Retina (tissue), 1 donor: ENCODE measurements around the gene ESPN.
"Not testable (repeated sequence)": the region's sequence is repeated elsewhere in the genome, so short reads cannot be mapped to it uniquely, and the experiment has no call there.

Source experiments
- DNase-seq: peaks from one replicate; pipeline ENCODE4 v3.0.0-alpha.2; 2016

The ESPN gene

DNA sequence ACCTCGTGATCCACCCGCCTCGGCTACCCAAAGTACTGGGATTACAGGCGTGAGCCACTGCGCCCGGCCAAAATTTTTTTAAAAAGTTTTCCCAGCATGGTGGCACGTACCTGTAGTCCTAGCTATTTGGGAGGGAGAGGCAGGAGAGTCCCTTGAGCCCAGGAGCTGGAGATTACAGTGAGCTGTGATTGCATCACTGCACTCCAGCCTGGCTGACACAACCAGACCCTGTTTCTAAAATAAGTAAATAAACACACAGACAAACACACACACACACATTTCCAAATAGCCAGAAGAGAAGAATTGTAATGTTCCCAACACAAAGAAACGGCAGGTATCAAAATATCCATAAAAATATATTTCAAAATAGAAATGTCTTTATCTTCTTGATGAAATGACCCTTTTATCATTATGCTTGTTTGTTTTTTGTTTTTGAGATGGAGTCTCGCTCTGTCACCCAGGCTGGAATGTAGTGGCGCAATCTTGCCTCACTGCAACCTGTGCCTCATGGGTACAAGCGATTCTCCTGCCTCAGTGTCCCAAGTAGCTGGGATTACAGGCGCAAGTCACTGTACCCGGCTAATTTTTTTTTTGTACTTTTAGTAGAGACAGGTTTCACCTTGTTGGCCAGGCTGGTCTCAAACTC is 14.2 kb upstream of the ESPN start:
- no peak for DNase-seq

DNA sequence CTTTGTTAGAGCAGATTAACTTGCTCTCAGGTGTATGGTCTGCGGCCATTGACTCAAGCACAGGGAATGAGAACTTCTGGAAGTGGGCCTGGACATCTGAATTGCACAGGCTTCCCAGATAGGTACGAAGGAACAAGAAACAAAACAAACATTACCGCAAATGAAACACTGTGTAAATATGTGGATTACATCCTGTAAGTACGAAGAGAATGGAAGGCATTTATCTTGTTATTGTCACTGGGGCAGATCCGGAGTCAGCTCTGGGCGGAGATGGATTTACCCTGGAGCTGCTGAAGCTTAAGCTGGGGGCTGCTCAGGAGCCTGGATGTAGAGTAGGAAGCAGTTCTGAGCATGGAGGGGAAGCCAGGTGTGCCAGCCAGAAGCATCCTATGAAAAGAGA is 11.7 kb upstream of the ESPN start:
- no peak for DNase-seq

DNA sequence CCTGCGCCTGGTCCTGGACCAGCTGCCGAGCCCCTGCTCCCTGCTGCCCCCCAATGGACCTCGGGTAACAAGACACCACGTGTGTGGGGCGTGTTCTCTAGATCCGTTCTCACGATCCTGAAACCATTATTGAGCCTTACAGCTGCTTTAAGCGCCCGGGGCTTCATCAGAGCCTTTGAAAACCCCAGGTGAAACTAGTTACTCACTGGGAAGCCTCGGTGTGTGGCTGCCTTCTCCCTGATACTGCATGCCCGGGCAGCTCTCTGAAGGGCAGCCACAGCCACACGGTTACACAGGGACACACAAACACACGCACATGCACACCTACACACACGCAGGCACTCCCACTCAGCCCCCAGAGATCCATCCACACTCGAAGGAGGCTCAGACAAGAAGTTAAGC is 10.1 kb upstream of the ESPN start:
- DNase-seq, result peak; percentile 55

DNA sequence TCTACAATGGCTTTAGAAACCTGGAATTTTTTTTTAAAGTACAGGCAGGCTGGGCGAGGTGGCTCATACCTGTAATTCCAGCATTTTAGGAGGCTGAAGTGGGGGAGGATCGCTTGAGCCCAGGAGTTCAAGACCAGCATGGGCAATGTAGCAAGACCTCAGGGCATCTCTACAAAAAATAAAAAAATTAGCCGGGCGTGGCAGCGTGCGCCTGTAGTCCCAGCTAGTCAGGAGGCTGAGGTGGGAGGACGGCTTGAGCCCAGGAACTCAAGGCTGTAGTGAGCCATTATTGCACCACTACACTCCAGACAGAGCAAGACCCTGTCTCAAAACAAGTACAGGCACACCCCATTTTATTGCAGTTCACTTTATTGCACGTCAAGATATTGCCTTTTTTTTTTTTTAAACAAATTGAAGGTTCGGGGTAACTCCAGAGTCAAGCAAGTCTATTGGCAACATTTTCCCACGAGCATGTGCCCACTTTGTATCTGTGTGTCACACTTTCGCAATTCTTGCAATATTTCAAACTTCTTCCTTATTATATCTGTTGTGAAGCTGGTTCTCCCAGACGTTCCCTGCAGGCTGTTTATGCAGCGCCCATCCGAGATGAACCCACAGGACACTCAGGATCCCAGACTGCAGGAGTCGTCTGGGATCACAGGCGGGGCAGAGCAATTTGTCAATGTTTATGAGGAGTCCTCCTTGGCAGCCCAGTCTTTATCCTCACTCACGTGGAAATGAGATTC is 9.5 kb upstream of the ESPN start:
- DNase-seq, result no peak

DNA sequence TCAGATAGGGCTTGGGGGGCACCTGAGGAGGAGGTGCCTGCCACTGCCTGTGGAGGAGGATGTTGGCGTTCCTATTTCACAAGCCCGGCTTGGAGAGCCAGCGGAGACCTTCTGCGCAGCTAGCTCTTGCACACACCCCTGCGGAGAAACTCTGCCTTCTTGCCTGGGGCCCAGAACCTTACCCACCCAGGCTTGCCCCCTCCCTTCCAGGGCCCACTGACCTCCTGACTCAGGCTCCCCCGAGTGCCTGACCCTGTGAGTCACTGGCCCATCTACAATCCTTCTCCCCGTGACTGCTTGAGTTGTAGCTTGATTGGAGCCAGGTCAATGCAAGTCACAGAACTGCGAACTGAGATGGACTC is 8.3 kb upstream of the ESPN start:
- DNase-seq, result no peak

DNA sequence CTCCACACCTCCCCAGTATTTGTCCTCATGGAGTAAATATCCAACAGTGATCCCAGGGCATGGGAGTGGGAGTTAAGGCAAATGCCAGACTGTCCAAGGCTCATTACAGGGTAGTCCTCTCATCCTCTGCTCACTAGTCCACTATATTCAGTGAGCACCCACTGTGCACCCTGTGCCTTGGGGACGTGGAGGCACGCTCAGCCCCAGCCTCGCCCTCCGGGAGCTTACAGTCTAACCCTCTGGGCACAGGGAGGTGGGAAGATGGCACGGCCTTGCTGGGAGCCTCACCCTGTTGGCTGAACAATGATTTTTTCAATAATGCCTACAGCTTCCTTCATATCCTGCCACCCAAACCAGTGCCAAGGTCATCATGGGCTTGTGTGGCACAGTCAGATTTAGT is 7.7 kb upstream of the ESPN start:
- no peak for DNase-seq

DNA sequence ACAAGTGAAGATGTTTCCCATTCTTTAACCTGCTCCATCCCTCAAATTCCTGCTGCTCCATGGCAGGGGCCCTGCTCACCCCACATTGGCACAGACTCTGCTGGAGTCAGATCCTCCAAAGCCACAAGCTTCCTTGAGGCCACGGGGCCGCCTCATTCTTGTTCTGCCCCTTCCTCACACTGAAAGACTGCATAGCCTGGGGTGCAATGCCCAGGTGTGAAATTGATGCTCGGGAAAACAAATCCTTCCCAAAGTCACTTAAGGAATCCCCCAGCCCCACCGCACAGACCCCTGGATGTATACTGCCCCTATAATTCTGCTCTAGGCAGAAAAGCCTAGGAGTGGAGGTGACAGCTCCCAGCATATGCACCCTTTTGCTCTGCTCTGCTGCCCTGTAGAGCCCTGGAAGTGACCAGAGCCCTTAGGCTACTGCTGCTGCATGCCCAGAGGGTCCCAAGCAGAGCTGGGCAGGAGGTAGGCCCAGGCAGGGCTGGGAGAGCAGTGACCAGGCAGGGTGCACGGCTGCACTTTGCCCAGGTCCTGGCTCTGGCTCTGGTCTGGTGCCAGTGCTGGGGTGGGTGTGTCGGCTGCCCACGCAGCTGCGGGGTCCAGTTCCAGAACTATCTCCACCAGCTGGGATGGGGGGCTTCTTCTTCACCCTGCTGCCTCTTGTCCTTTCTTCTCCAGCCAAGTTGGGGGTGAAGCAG is 6.5 kb upstream of the ESPN start:
- DNase-seq, result no peak

DNA sequence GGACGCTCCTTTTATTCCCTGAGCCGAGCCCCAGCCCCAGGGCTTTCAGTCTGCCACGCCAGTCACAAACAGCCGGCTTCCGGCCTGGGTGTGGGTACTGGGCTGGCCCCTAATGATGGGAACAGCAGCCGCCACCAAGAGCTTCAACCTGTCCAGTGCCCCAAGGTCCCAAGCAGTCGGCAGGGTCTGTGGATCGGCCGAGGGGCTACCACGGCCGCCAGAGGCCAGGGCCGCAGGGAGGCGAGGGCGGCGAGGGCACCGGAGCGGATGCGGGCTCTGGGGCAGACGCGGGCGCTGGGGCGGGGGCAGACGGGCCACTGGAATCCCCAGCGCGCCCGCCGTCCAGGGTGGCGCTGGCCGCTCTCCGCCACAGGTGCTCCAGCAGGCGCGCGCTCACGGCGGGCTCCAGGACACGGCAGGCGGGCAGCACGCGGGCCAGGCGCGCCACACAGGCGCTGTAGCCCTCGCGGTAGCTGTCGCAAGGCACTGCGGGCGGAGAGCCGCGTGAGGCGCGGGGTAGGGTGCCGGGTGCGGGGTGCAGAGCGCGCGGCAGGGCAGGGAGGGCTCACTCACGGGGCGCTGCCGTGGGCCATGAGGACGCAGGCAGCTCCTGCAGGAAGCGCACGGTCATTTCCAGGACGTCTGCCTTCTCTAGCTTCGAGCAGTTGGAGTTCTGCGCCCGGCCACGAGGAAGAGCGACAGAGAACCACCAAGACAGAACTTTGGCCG is 5.7 kb upstream of the ESPN start:
- DNase-seq, result peak; percentile 47

DNA sequence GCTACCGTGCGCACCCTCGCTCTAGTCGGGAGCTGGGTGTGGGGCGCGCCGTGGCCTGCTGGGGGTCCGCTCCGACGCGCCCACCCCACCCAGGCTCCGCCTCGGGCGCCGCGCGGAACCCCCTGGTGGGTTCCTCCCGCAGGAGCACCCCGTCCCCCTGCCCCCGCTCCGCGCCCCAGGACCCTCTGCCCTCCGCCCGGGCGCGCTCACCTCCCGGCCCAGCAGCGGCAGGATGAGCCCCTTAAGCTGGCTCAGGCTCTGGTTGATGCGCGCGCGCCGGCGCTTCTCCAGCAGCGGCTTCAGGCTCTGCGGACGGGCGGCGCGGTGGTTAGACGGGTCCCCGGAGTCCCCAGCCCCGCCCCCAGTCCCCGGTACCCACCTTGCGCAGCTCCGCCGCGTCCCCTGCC is 5.2 kb upstream of the ESPN start:
- no peak for DNase-seq

DNA sequence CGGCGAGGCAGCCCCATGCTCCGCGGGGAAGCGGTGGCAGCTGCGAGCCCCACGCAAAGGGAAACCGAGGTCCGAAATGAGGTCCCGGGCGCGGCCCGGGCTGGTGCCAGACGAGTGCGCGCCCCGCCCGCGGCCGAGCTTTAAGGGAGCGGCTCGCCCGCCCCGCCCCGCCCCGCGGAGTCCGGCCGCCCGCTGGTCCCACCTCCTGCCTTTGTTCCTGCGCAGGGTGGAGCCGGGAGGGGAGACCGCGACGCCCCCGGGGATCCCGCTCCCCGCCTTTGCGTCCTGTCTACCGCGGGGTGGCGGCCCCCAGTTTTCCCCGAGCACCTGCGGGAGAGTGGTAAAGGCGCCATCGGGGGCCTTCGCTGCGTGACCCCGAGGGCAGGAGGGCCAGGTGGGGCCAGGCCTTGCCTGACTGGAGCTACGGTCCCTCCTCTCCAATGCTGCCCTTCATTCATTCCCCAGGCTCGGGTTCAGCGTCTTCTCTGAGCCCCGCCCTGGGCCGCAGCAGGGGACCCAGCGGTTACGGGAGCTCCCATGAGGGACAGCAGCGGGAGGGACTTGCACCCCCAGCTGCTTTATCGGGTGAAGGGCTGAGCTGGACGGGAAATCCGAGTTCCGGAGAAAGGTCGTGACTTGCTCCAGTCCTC is 4.6 kb upstream of the ESPN start, which contains the start of gene HES2:
HES2 (minus strand) TSS at position 116 of the 650 bp plus-strand sequence; CDS start at position 17, 99 bp downstream.
- peak; percentile 61 for DNase-seq

DNA sequence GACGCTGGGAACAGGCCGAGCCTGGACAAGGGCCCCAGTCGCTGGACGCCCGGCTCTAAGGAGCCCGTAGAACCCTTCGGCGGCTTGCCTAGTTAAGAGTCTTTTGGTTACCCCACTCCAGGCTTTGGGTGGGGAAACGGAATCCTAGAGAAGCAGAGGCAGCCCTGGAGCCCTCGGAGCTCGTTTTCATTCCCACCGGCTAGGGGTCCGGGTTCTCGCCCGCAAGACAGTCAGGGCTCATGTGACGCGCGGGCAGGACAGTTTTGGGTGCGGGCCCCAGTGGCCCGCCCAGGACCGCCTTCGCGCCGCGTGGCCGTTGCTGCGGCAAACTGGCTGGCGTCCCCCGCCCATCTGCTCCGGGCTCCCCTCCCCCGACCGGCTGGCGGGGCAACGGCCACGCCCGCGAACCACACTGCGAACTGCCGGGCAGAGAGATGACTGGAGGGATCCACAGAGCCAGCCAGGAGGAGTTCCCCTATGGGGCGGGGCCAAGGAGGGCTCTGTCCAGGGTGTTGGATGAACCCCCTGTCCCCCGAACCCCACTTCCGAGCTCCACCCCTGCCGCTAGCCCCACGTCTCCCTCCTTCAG is 4.0 kb upstream of the ESPN start:
- DNase-seq, result peak; percentile 61

DNA sequence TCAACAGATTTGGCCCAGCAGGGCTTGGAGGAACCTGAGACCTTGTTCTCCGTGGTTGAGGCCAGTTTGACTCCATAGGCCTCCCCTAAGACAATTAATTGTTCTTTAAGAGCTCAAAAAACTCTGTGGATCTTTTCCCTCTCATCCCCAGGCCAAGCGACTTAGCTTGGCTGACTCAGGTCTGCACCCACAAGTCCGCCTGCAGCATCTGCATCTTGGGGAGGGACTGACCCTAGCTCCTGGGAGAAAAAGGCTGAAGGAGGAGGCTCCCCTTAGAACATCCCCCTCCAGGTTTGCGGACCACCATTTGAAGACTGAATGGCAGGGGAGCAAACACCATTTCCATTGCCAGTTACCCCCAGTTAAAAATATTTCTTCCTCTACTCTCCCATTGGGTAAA is 3.3 kb upstream of the ESPN start:
- no peak for DNase-seq

DNA sequence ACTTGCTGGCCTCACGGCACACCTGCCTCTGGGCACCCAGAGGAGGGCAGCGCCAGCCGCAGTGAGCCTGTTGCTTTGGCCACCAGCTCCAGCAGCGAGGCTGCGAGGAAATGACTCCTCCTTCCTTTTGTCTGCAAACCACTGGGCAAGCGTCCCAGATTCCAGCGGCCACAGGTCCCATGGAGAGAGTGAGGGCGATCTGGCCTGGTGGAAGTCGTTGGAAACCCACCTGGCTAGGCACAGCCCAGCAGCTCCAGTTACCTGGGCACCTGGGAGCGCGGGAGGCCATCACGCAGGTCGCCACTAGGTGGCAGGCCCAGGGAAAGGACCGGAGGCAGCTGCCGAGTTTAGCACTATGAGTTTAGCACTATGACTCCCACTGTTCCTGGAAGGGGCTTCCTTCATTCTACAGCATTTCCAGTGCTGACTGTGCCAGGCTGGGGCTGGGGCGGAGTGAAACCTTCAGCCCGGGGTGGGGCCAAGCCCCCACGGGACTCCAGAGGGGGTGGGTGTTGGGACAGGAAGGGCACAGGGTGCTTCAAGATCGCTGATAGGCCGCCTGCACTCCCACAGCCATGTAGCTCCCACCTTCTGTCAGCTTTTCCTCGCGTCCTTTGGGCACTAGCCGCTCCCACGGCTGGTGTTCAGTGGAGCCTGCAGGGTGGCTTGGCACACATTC is 1.1 kb upstream of the ESPN start:
- peak; percentile 65 for DNase-seq

DNA sequence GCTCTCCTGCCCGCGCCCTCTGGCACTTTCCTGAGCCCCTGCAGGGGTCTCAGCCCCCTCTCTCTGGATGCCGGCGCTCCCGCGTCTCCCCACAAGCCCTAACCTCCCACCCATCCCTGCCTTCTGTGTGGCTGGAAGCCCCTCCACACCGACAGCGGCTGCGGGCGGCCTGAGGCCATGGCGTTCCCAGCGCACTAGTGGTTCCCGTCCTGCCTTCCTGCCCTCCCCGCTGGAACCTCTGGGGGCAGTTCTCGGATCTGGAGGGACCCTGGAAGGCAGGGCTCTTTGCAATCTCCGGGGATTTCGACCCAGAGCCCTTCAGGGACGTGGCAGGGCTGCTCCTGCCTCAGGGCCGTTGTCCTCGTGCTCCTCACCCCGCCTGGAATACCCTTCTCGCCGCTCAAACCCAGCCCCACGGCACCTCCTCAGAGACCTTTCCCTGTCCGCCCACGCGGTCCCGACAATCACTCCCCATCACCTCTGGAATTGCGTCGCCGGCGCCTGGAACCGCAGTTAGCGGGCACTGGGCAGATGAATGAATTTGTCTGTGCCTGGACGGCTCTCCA is 493 bp upstream of the ESPN start:
- peak; percentile 55 for DNase-seq

DNA sequence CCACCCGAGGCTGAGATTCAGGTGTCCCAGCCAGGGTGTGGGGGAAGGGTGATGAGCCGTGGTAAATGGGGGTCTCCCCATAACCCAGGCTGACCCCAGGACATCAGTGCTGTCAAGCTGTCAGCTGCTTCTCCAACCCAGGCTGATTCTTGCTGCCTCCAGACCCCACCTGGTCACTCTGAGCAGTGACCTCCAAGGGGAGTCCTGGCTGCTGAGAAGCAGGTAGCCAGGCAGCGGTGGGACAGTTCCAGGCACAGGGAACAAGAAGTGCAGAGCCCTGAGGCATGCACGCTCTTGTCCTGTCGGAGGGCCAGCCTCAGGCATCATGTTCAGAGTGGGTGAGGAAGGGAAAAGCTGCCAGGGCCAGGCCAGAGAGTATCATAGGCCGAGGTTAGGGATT is 1.1 kb downstream of the ESPN start:
- no peak for DNase-seq

DNA sequence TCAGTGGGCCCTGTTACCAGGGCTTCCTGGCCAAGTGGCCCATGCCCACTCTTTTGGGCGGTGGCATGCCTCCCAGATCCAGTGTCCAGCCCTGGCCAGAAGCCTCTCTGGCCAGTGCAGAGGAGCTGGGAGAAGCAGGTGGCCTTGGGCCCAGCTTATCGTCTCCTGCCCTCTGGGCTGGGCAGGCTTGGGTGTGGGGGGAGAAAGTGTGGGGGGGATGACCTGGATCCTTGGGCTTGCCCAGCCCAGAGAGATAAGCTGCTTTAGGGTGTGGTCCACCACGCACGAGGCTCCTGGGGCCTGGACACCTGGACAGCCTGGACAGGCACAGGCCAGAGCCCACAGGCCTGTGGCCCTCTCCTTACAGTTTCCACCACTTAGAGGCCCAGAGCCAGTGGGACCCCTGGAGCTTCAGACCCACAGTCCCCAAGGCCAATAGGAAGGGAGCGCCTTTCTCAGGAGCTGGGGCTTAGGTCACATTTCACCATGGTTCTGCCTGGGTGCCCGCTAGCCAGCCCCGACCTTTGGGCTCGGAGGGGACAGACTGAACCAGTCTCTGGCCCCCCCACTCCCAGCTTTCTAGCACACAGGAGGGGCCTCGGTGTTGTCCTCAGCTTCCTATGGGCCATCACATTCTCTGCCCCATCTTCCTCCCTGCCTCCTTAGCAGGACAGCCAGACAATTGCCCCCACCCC is 1.8 kb downstream of the ESPN start:
- DNase-seq, result no peak

DNA sequence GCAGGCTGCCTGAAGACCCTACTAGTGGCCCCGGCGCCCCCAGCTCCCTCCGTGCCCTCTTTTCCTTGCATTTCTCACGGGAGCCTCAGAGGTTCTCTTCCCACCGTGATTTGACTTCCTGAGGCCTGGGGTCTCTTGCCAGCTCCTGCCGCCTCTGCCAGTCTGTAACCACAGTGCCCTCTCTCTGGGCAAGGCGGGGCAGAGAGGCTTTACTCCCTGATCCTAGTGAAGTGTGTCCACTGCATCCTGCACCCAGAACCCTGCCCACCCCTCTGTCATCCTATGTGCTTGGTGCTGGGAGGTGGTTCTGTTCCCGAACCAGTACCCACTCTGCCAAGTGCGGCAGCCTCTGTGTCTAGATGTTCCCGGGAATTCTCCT is 2.4 kb downstream of the ESPN start:
- no peak for DNase-seq

DNA sequence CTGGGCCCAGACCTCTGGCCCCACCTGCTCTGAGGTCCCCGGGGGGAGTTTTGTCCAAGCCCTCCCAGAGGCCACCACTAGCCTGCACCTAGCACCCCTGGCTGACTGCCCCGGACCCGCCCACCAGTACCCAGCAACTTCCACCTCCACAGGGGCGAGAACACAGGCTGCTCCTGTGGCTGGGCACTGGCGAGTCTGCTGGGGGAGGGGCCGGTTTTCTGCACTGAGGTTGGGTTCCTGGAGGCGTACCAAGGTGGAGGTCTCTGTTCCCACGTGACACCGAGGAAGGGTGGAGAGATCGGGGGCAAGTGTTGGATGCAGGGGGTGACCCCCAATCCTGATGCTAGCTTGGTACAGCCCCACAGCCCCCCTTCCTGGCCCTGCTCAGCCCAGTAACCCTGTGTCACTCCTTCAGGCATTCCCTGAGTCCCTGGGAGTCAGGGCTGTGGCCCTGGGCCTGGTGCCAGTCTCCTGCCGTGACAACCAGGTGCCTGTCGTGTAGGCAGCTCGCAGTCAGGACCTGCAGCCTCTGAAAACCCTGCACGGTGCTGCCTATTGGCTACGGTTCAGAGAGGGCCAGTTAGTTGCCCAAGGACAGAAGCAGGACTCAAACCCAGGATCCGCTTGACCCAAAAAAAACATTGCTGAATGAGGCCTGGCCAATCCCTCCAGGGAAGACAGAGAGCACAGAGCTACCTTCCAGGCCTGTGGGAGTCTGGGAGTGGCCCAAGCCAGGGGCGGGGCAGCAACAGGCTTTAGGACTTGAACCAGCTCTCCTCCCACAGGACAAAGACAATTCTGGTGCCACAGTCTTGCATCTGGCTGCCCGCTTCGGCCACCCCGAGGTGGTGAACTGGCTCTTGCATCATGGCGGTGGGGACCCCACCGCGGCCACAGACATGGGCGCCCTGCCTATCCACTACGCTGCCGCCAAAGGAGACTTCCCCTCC is 3.1 kb downstream of the ESPN start:
- no peak for DNase-seq

DNA sequence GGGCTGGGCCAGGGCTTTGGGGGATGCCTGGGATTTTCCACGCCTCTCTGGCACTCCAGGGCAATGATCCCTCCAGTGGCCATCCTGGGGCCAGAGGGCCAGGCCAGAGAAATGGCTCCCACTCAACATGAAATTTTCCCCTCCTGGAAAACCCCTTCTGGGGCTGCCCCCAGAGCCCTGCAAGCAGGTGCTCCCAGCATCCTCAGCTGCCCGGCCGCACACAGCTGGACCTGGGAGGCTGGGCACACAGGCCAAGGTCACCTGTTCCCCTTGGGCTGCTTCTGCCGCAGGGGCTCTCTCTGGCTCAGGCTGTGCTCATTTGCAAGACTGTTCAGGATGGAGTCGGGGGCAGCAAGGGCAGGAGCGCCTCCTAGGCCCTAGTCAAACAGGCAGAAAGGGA is 3.9 kb downstream of the ESPN start:
- DNase-seq, result not testable (repeated sequence)
